ENCODE measurements around the gene CHCT1.

DNA sequence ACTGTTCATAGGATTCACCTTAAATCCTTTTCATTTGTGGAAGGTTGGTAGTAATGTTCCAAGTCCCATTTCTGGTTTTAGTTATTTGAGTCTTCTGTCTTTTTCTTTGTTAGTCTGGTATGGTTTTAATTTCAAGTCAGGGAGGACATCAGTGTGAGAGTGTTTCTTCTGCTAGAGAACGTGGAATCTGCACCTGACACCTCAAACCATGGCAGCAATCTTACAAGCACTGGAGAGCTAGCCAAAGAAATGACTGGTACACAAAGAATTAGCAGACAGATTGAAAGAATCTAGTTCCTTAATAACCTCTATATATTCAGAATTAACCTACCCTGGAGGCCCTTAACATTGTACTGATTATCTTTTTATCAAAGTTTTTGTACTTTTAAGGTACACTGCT lies 50.2 kb downstream of the CHCT1 start:
- no peak for TF ChIP-seq SUZ12 (IDR thresholded peaks at IDR 0.05; ENCODE audit: extremely low read depth, insufficient read depth, insufficient read length)
- no peak for TF ChIP-seq YY1 (IDR thresholded peaks at IDR 0.05; ENCODE audit: insufficient read depth, insufficient read length)
- TF ChIP-seq ZNF274 (IDR thresholded peaks at IDR 0.05; ENCODE audit: low read depth, low read length), result no peak

Data from NT2/D1 (cell line).